H1 (cell line): ENCODE measurements around the gene SENP6. TPM values are rescaled to one million over a fixed set of nuclear protein-coding genes. Genes with fewer than 3 reads are reported as not detected.

Experiments
- BACH1 ChIP-seq: IDR thresholded peaks from 2 replicates; pipeline ENCODE4 v1.6.1; 2012; ENCODE audit warnings: low read length, improper control_type of control experiment
- NRF1 ChIP-seq: IDR thresholded peaks from 2 replicates; pipeline ENCODE4 v1.6.1; 2011; ENCODE audit warnings: mild to moderate bottlenecking, low read depth, low read length, improper control_type of control experiment
- RFX5 ChIP-seq: IDR thresholded peaks from 2 replicates; pipeline ENCODE4 v1.6.1; 2011; ENCODE audit warnings: low read depth, low read length, improper control_type of control experiment, borderline replicate concordance
- SP1 ChIP-seq: IDR thresholded peaks from 2 replicates; pipeline ENCODE4 v1.6.1; 2011; ENCODE audit warnings: low read depth, low read length
- TBP ChIP-seq: IDR thresholded peaks from 2 replicates; pipeline ENCODE4 v1.6.1; 2011; ENCODE audit warnings: low read depth, low read length, improper control_type of control experiment
- polyA plus RNA-seq, 7 experiments: library from polyadenylated mRNA; depleted of rRNA in 3 of 7; stranded (reverse) in 5 of 7; unstranded in 2 of 7; fragments of >200 nt in 5 of 7; fragments of 200-250 nt in 2 of 7; gene quantifications; 1 replicate in 5 of 7; 2 replicates in 1 of 7; 4 replicates in 1 of 7; pipeline versions ENCODE4 v1.2.1 to v1.2.3, GENCODE V29; 2011 to 2013; ENCODE audit warnings: missing spikeins in 2 of 7, mixed read lengths in 2 of 7
- total RNA-seq: library from RNA; stranded (reverse); fragmentation: NEBNext Ultra II Directional; extraction: Animal tissue kit (Norgen Biotek cat#: 25700); gene quantifications from 2 replicates; pipeline ENCODE4 v1.2.1, GENCODE V29; 2021
- TF ChIP-seq, protein P1 (sequence below): fragments of 300-600 bp; sonication (generic); IDR thresholded peaks from 2 replicates; pipeline ENCODE4 v1.7.1; 2012; ENCODE audit warnings: low read length, moderate library complexity, mild to moderate bottlenecking, inconsistent platforms; ENCODE audit not compliant: insufficient replicate concordance

The SENP6 gene
- total and polyA plus RNA-seq, 2 of the 8 experiments (the other 6 are each of a cell fraction or from before 2014, with no cell fraction given): 13.8 to 103 TPM

DNA sequence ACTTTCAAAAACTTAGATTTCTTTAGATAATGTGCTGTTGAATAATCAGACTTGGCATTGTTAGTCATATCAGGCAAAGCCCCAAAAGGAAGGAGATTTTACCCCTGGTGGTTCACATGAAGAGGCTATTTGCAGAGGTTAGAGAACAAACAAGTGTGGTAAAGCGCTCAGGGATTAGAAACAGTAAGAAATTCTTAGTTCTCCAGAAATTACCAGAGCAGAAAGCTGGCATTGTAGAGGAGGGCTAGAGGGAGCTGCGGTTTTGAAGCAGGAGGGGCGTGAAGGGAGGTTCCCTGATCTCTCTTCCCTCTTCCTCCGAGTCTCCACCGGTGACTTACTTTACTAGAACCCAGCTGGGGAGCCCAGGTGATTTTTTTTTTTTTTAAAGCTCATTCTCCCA is 157.5 kb downstream of the SENP6 start (continued):
- TF ChIP-seq, protein P1, sequence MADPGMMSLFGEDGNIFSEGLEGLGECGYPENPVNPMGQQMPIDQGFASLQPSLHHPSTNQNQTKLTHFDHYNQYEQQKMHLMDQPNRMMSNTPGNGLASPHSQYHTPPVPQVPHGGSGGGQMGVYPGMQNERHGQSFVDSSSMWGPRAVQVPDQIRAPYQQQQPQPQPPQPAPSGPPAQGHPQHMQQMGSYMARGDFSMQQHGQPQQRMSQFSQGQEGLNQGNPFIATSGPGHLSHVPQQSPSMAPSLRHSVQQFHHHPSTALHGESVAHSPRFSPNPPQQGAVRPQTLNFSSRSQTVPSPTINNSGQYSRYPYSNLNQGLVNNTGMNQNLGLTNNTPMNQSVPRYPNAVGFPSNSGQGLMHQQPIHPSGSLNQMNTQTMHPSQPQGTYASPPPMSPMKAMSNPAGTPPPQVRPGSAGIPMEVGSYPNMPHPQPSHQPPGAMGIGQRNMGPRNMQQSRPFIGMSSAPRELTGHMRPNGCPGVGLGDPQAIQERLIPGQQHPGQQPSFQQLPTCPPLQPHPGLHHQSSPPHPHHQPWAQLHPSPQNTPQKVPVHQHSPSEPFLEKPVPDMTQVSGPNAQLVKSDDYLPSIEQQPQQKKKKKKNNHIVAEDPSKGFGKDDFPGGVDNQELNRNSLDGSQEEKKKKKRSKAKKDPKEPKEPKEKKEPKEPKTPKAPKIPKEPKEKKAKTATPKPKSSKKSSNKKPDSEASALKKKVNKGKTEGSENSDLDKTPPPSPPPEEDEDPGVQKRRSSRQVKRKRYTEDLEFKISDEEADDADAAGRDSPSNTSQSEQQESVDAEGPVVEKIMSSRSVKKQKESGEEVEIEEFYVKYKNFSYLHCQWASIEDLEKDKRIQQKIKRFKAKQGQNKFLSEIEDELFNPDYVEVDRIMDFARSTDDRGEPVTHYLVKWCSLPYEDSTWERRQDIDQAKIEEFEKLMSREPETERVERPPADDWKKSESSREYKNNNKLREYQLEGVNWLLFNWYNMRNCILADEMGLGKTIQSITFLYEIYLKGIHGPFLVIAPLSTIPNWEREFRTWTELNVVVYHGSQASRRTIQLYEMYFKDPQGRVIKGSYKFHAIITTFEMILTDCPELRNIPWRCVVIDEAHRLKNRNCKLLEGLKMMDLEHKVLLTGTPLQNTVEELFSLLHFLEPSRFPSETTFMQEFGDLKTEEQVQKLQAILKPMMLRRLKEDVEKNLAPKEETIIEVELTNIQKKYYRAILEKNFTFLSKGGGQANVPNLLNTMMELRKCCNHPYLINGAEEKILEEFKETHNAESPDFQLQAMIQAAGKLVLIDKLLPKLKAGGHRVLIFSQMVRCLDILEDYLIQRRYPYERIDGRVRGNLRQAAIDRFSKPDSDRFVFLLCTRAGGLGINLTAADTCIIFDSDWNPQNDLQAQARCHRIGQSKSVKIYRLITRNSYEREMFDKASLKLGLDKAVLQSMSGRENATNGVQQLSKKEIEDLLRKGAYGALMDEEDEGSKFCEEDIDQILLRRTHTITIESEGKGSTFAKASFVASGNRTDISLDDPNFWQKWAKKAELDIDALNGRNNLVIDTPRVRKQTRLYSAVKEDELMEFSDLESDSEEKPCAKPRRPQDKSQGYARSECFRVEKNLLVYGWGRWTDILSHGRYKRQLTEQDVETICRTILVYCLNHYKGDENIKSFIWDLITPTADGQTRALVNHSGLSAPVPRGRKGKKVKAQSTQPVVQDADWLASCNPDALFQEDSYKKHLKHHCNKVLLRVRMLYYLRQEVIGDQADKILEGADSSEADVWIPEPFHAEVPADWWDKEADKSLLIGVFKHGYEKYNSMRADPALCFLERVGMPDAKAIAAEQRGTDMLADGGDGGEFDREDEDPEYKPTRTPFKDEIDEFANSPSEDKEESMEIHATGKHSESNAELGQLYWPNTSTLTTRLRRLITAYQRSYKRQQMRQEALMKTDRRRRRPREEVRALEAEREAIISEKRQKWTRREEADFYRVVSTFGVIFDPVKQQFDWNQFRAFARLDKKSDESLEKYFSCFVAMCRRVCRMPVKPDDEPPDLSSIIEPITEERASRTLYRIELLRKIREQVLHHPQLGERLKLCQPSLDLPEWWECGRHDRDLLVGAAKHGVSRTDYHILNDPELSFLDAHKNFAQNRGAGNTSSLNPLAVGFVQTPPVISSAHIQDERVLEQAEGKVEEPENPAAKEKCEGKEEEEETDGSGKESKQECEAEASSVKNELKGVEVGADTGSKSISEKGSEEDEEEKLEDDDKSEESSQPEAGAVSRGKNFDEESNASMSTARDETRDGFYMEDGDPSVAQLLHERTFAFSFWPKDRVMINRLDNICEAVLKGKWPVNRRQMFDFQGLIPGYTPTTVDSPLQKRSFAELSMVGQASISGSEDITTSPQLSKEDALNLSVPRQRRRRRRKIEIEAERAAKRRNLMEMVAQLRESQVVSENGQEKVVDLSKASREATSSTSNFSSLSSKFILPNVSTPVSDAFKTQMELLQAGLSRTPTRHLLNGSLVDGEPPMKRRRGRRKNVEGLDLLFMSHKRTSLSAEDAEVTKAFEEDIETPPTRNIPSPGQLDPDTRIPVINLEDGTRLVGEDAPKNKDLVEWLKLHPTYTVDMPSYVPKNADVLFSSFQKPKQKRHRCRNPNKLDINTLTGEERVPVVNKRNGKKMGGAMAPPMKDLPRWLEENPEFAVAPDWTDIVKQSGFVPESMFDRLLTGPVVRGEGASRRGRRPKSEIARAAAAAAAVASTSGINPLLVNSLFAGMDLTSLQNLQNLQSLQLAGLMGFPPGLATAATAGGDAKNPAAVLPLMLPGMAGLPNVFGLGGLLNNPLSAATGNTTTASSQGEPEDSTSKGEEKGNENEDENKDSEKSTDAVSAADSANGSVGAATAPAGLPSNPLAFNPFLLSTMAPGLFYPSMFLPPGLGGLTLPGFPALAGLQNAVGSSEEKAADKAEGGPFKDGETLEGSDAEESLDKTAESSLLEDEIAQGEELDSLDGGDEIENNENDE: no peak
- no peak for TF ChIP-seq TBP
- TF ChIP-seq SP1: no peak
- TF ChIP-seq RFX5: no peak
- TF ChIP-seq BACH1: no peak
- TF ChIP-seq NRF1: no peak
